ENCODE results near the gene KRT26.
"Not testable (repeated sequence)": the region's sequence is repeated elsewhere in the genome, so short reads cannot be mapped to it uniquely, and the experiment has no call there.

KRT26 gene, protein sequence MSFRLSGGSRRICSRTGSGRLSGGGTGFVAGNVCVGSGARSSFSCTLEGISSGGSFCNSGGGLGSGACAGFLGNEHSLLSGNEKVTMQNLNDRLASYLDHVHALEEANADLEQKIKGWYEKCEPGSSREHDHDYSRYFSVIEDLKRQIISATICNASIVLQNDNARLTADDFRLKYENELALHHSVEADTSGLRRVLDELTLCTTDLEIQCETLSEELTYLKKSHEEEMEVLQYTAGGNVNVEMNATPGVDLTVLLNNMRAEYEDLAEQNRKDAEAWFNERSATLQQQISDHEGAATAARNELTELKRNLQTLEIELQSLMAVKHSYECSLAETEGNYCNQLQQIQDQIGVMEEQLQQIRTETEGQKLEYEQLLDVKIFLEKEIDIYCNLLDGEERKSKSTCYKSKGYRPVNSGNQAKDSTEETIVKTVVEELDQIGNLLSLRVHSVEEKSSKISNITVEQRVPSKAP

GRCh38 chr17:40772101-40772500 is at the start of gene KRT26:
Gene KRT26 (minus strand): TSS chr17:40772201. CDS start chr17:40772113, 88 bp downstream.
- DNase-seq = no peak

DNA sequence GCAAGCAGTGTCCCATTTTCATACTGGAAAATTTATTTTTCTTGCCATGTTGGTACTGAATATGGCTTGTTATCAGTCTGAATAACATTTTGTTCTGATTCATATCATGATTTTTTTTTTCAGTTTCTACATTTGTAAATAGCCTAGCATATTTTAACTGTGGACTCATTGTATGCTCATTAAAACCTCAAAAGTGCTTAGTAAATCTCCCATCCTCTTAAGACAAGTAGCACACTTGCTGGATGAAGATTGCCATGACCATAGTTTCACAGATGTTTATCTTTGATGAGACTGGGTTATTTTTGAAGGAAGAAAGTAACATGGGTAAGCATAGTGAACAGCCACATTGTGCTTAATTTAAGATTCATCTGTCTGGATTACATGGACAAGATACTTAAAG is 49.5 kb upstream of the KRT26 start:
- no peak for DNase-seq

GRCh38 chr17:40820228-40820838 is 48.3 kb upstream of the KRT26 start:
- no peak for DNase-seq

DNA sequence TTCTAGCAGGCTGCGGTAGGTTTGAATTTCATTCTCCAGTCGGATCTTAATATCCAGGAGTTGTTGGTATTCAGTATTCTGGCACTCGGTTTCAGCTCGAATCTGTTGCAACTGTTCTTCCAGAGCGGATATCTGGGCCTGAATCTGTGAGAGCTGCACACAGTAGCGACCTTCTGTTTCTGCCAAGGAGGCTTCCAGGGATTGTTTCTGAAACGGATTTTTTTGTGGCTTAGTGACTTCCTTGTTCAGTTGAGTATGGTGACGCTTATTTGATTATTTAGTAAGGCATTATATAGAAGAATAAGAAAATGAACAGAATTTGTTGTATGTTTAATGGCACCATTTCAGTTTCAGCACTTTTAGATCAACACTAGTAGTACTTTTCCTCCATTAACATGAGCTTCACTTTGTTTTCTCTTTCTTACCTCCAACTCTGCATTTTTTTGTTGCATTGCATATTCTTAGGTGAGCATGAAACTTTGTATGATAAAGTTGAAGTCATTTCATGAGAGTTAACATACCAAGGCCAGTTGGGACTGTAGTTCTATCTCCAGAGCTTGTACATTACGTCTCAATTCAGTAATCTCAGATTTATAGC is 47.6 kb upstream of the KRT26 start:
- DNase-seq = peak; percentile 16

GRCh38 chr17:40818733-40819527 is 46.9 kb upstream of the KRT26 start:
- DNase-seq = peak; percentile 80

DNA sequence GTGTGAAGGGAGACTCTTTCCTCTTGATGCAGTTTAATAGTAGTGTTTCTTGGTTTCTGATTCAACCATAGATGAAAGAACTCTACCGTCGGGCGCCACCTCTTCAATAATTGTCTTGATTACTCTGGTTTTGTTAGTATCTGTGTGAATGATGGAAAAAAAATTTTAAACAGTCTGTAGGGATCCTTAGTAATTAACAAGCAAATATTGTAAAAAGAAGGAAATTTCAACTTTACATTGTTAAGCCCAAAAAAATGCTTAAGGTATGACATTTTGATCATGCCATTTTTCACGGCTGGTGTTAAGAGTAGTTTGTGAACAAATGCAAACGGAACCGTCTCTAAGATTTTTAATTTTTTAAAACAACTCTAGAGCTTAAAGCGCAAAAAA is 46.3 kb upstream of the KRT26 start:
- peak; percentile 29 for DNase-seq

DNA sequence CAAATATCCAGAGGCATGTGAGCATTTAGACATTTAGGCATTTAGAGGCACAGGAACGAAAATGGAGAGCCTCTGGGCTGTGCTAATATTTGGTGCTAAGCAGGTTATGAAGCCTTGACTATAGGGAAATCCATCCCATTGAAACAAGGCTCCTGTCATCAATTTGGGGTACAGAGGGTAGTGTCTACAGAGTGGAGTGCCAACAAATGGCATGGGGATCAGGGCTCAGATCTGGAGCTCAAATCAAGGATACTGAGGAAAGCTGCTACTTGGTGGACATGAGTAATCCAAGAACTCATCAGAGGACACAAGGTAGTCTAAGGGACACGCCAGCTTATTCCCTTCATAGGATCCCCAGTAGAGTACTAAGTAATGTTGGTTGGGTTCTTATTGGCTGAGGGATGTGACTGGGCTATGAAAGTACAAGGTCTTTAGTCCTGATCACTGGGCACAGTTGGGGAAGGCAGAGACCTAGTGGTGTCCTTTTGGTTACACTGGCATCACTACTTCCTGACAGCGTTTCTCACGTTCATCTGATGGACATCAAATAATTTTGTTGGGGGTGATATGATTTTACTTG is 45.2 kb upstream of the KRT26 start:
- DNase-seq = no peak

DNA sequence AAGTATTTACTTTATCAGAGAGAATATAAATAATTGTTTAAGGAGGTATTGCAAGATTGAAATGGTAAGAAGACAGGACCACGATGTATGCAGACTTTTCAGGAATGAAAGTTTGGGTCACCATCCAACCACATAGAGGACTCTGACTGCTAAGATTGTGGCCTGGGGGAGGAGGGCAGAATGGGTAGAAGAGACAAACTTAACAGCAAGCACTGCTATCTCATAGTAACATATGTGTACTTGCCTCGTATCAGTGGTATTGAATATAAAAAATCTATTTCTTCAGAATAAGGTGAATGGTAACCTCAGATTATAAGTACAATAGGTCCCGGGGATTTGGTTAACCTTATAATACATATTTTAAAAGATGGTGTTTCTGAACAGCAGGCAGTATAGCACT is 44.6 kb upstream of the KRT26 start:
- DNase-seq = no peak

- DNase-seq = no peak
Measured at GRCh38 chr17:40815381-40815780, 43.4 kb upstream of the KRT26 start.

- not testable (repeated sequence) for DNase-seq
Measured at GRCh38 chr17:40814657-40815056, 42.7 kb upstream of the KRT26 start.

DNA sequence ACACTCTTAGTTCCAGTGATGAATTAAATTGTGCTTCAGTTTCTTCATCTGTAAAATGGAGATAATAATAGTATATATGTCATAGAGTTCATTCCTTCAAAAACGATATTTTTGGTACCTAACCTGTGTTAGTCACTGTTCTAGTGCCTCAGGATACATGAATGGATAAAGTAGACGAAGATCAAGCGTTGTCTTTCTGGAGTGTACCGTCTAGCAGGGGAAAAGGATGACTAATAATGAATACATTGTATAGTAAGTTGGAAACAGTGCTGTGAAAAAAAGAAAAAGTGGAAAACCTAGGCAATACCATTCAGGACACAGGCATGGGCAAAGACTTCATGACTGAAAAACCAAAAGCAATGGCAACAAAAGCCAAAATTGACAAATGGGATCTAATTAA is 41.8 kb upstream of the KRT26 start:
- DNase-seq = no peak

DNA sequence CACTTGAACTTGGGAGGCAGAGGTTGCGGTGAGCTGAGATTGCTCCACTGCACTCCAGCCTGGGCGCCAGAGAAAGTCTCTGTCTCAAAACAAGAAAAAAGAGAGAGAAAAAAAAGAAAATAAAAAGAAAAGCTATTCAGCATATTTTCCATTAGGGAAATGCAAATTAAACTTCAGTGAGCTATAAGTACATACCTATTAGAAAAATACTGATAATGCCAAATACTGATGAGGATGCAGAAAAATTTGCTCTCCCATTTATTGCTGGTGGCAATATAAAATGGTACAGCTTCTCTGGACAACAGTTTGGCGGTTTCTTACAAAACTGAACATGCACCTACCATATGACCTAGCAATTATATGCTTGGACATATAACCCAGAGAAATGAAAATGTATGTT is 40.6 kb upstream of the KRT26 start:
- DNase-seq = no peak

GRCh38 chr17:40810494-40810893 is 38.5 kb upstream of the KRT26 start:
- no peak for DNase-seq

DNA sequence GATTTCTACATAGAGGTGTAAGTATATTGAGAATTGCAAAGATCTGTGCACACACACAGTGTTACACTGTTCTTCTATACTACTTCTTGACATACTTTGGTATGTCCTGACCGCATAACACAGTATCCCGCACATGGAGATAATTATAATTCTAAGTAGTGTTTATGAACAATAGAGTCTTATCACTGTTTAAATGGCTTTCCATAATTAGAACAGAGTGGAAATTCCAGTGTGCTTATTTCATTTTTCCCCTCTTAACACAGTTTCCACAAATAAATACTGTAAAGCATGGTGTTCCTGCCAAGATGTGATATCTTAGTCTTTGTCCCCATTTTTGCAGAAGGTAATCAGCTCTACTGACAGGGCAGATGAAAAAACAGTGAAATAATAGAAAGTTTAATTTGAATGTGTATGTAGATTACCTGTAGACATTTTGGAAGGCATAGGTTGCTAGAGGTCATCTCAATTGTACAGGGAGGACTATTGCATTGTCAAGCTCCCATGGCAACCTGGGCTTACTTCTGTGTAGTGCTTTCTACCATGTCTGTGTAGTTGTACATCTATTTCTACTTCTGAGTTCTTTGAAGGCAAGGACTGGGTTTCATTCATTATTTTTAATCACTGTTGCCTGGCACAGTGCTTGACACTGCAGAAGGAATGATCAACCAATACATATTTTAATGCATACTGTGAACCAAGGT is 37.9 kb upstream of the KRT26 start:
- DNase-seq = no peak

DNA sequence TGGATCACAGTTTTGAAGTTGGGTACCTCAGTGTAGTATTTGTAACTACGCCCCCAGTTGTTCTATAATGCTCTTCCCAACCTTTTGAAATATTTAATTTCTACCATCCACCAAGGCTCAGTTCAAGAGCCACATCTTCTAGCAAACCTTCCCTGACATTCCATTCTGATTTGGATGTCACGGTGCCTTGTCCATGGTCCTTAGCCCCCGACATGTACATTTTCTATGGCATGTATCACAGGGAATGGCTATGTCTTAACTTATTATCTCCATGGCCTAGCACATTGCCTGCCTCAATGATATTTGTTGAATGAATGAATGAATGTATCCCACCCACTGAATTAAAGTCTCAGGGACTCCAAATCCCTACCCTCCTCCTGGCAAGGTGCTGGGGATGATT is 34.1 kb upstream of the KRT26 start:
- DNase-seq = no peak

- peak; percentile 72 for DNase-seq
Measured at GRCh38 chr17:40803617-40804082, 31.6 kb upstream of the KRT26 start.

GRCh38 chr17:40801157-40801556 is 29.2 kb upstream of the KRT26 start:
- DNase-seq = no peak

GRCh38 chr17:40800381-40800780 is 28.4 kb upstream of the KRT26 start:
- no peak for DNase-seq

DNA sequence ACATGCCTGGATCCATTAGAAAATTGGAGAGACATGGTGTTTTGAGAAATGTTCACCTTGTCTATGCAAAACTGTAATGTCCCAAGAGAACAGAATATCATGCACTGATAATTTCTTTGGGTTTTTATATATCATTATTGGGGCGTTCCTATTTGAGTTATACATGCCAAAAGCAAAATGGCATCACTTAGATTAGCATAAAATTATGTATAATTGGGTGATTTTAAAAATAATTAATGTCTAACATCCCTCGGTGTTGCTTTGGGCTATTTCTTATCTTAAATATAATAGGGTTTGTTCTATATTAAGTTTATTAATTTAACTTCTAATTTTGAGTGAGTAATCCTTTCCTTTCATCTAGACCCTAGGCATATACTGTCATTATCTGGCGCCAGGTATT is 27.9 kb upstream of the KRT26 start, which contains the start of gene KRT28:
KRT28 (minus strand) TSS at position 101 of the 400 bp plus-strand sequence; CDS start at position 35, 66 bp downstream.
- DNase-seq = no peak

- DNase-seq = no peak
Measured at GRCh38 chr17:40796846-40797245, 24.8 kb upstream of the KRT26 start.

- DNase-seq = no peak
Measured at GRCh38 chr17:40795019-40795667, 23.1 kb upstream of the KRT26 start.

All from hematopoietic multipotent progenitor cell treated with erythropoietin and hydrocortisone succinate and interleukin-3 and kit ligand, for 8 days (in vitro differentiated cells).